Activated naive CD8-positive, alpha-beta T cell treated with anti-CD3 and anti-CD28 coated beads, Interleukin-2, amount 50 U/mL, for 16 hours (primary cell): ENCODE data around the gene RND1.

Experiments used
- DNase-seq: peaks from one replicate; pipeline ENCODE4 v3.0.0-alpha.2; 2020; ENCODE audit warnings: low read depth, low spot score

RND1 gene

GRCh38 chr12:48827513-48828096, 38.1 kb downstream of the RND1 start:
- no peak for DNase-seq

- DNase-seq, result no peak
Observed at GRCh38 chr12:48827026-48827425, 38.6 kb downstream of the RND1 start.

DNA sequence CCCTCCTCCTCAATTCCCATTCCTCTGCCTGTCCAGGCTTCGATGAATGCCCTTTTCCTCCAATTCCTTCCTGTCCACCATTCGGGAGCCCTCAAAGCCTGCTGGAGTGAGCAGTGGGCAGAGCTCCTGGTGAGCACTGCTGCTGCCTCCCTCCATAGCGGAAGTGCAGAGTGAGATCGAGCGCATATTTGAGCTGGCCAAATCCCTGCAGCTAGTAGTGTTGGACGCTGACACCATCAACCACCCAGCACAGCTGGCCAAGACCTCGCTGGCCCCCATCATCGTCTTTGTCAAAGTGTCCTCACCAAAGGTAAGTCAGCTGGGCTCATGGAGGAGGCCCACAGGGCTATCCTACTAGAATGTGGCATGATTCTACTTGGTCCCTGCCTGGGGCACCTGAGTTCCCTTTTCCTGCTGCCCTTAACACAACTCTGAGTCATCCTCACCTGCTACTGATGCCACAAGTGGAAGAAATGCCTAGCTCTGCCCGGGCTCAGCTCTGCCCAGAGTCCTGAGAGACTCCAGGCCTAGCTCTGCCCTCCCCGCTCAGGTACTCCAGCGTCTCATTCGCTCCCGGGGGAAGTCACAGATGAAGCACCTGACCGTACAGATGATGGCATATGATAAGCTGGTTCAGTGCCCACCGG, 39.3 kb downstream of the RND1 start:
- no peak for DNase-seq

- no peak for DNase-seq
Observed at GRCh38 chr12:48824905-48825304, 40.8 kb downstream of the RND1 start.

DNA sequence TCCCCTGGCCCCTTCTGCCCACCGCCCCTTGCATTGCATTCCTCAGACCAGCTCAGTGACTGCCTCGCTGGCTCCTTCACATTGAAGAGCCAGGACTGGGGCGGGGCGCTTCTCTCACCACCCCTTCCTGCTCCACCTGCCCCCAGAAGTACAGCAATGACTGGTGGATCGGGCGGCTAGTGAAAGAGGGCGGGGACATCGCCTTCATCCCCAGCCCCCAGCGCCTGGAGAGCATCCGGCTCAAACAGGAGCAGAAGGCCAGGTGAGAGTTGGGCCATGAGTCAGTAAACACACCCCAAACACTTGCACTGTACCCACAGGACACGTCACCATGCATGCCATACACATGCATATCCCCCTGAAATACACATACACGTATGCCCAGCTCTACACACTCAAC, 41.6 kb downstream of the RND1 start:
- no peak for DNase-seq

DNA sequence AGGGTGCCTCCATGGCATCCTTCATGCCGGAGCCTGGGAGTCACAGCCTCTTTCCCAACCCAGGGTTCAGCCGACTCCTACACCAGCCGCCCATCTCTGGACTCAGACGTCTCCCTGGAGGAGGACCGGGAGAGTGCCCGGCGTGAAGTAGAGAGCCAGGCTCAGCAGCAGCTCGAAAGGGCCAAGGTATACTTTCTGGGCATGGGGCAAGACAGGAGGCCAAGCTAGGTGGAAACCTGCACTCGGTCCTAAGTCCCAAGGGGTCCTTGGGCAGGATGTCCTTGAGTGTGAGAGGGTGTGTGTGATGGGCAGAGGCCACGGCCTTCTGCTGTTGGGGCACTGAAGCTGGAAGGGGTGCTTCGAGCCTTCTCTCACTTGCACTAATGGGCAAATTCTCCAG, 42.4 kb downstream of the RND1 start:
- DNase-seq, result no peak

DNA sequence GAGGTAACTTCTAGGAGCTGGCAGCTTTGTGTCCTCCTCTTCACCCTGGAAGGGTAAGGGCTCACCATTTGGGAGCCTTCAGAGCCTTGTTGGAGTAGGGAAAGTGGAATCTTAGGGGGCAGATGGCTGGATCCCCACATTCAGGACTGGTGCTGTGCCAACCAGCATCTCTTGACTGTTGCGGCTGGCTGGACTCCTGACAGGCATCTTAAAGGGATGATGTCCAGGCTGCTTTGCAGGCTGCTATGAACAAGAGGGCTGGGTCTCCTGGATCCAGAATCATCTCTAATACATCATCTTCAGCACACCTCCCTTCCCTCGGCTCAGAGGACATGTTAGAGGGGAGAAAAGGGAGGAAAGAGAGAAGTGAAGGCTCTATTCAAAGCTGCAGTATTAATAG, 43.0 kb downstream of the RND1 start:
- no peak for DNase-seq

DNA sequence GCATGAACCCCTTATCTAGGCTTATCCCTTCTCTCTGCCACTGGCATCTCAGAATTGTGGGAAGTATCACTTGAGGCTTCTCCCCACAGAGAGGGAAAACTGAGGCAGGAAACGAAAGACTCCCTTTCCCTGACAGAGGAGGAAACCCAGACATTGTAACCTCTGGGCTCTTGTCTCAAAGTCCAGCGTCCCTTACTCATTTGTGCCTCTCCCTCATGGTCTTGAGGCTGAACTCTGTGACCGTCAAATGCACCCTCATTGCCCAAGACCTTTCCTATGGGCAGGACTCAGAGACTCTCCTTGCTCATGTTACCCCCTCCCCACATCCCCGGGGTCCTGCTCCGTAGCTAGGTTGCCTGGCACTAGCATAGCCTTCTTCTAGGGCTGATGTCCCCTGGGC, 43.5 kb downstream of the RND1 start:
- no peak for DNase-seq

- DNase-seq, result no peak
Observed at GRCh38 chr12:48819986-48820725, 45.5 kb downstream of the RND1 start.

- DNase-seq, result no peak
Observed at GRCh38 chr12:48818831-48819590, 46.7 kb downstream of the RND1 start.

- DNase-seq, result peak; percentile 55
Observed at GRCh38 chr12:48817873-48818830, 47.5 kb downstream of the RND1 start, which contains the start of gene CACNB3. CACNB3 (plus strand) TSS chr12:48818496; CDS start chr12:48818930, 434 bp downstream.

GRCh38 chr12:48816143-48816854, 49.4 kb downstream of the RND1 start:
- no peak for DNase-seq

- DNase-seq, result no peak
Observed at GRCh38 chr12:48815126-48816110, 50.3 kb downstream of the RND1 start.

GRCh38 chr12:48814262-48815125, 51.2 kb downstream of the RND1 start:
- DNase-seq, result peak; percentile 41

- DNase-seq, result no peak
Observed at GRCh38 chr12:48813465-48814261, 52.0 kb downstream of the RND1 start.

DNA sequence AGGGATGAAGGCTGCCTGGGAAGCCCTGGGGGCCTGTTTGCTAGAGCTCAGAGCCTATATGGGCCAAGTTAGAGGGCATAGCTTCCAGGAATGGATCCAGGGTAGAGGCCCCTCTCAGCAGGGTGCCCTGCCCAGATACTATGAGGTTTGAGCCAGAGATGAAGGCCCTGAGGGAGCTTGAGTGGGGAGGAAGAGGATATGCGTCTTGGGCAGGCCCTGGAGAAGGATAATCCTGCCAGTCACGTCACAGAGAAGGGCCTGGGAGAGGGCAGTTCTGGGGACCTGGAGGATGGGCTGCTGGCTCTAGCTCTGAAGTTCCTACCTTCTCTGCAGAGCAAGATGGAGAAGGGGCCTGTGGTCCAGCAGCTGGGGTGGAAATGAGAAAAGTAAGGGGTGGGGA, 53.3 kb downstream of the RND1 start:
- DNase-seq, result no peak

DNA sequence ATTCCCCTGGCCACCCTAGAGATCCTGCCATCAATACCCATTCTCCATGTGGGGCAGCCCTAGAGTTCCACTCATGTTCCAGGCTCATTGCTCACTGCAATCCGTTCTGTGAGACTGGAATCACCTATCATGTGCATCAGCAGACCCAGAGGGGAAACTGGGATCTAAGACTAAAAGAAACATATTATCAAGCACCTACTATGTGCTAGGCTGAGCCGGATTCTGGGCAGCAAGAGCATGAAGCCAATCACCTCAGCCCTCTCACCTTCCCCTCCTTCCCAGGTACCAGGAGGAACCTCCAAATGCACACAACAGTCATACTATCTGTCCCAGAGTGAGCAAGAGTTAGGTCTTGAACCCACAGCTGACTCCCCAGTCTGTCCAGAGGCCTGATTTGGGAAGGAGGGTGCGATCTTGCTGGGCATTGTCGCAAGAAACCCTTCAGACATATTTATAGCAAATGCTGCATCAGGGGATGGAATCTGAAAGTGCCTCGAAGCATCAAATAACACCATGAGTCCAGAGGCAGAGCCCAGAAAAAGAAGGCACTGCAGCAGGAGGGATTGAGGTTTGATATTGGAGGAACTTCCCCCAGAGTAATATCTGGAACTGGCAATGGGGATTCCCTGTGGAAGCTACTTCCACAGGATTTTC, 54.1 kb downstream of the RND1 start:
- DNase-seq, result no peak
